GM23248 (cell line): ENCODE measurements around the gene GANC. TPM values are rescaled to one million over a fixed set of nuclear protein-coding genes. Genes with fewer than 3 reads are reported as not detected.
A peak's percentile ranks its signal among the peaks of the same experiment; 100 is the strongest.

ENCODE experiments used
- DNase-seq: peaks from one replicate; pipeline ENCODE4 v3.0.0-alpha.2; 2015
- H2AFZ ChIP-seq: fragments of 200-600 bp; sonication (generic); 2 replicates; pipeline ENCODE4 v1.6.1; 2016; ENCODE audit warnings: antibody characterized with exemption
- H3F3A ChIP-seq: fragments of 200-600 bp; sonication (generic); 2 replicates; pipeline ENCODE4 v1.6.1; 2016; ENCODE audit warnings: mild to moderate bottlenecking, antibody characterized with exemption, mixed run types; ENCODE audit not compliant: insufficient read depth
- H3K27ac ChIP-seq: fragments of 200-600 bp; sonication (generic); 2 replicates; pipeline ENCODE4 v1.5.1; 2016; ENCODE audit warnings: mild to moderate bottlenecking
- H3K27me3 ChIP-seq: fragments of 200-600 bp; sonication (generic); replicated peaks from 2 replicates; pipeline ENCODE4 v1.6.1; 2016; ENCODE audit warnings: mild to moderate bottlenecking; ENCODE audit not compliant: insufficient read depth
- H3K36me3 ChIP-seq: fragments of 200-600 bp; sonication (generic); 2 replicates; pipeline ENCODE4 v1.6.1; 2016; ENCODE audit warnings: low read depth, mild to moderate bottlenecking
- H3K4me1 ChIP-seq: fragments of 200-600 bp; sonication (generic); 2 replicates; pipeline ENCODE4 v1.6.1; 2016; ENCODE audit warnings: mild to moderate bottlenecking; ENCODE audit not compliant: insufficient read depth
- H3K4me2 ChIP-seq: fragments of 200-600 bp; sonication (generic); one replicate; pipeline ENCODE4 v1.6.1; 2016; ENCODE audit warnings: mild to moderate bottlenecking; ENCODE audit not compliant: unreplicated experiment
- H3K4me3 ChIP-seq: fragments of 200-600 bp; sonication (generic); 2 replicates; pipeline ENCODE4 v1.5.1; 2016; ENCODE audit warnings: mild to moderate bottlenecking
- H3K79me2 ChIP-seq: fragments of 200-600 bp; sonication (generic); 2 replicates; pipeline ENCODE4 v1.6.1; 2016; ENCODE audit warnings: mild to moderate bottlenecking; ENCODE audit not compliant: insufficient read depth
- H3K9ac ChIP-seq: fragments of 200-600 bp; sonication (generic); 2 replicates; pipeline ENCODE4 v1.6.1; 2016; ENCODE audit warnings: mild to moderate bottlenecking
- H3K9me2 ChIP-seq: fragments of 200-600 bp; sonication (generic); 2 replicates; pipeline ENCODE4 v1.6.1; 2016; ENCODE audit warnings: mixed run types, mild to moderate bottlenecking, moderate library complexity; ENCODE audit not compliant: insufficient read depth
- H3K9me3 ChIP-seq: fragments of 200-600 bp; sonication (generic); one replicate; pipeline ENCODE4 v1.6.1; 2017; ENCODE audit warnings: low read depth
- H4K20me1 ChIP-seq: fragments of 200-600 bp; sonication (generic); 2 replicates; pipeline ENCODE4 v1.6.0; 2016; ENCODE audit not compliant: insufficient read depth
- EZH2 ChIP-seq: fragments of 200-600 bp; sonication (generic); IDR thresholded peaks from 2 replicates; pipeline ENCODE4 v1.6.1; 2018; ENCODE audit warnings: antibody characterized with exemption, mild to moderate bottlenecking; ENCODE audit not compliant: insufficient read depth, poor library complexity, severe bottlenecking
- EZH2phosphoT487 ChIP-seq: fragments of 200-600 bp; sonication (generic); IDR thresholded peaks from 2 replicates; pipeline ENCODE4 v1.6.1; 2018; ENCODE audit warnings: antibody characterized with exemption, moderate library complexity, mild to moderate bottlenecking, low read depth; ENCODE audit not compliant: insufficient read depth
- WGBS, 2 experiments: methylation state at CpG; one replicate each; pipeline ENCODE4 v1.1.6; 2015 to 2017; ENCODE audit warnings: low lambda C conversion rate in 2 of 2, low coverage in 1 of 2; ENCODE audit errors: missing lambda C conversion rate in 2 of 2; 5-methylcytosine and 5-hydroxymethylcytosine counted together
- in situ Hi-C: fragments of 300-500 bp; cut with MboI; formaldehyde crosslinking; loops from 2 replicates; pipeline ENCODE4 v1.15.0; 2020
- polyA plus RNA-seq: library from polyadenylated mRNA; unstranded; fragments of >200 nt; fragmentation: Nextera tagmentation; extraction: Ambion mirVana; gene quantifications from 2 replicates; pipeline ENCODE4 v1.2.1, GENCODE V29; 2016
- total RNA-seq: library from RNA; depleted of rRNA; stranded (reverse); fragments of >200 nt; shearing (Covaris generic); gene quantifications from 2 replicates; pipeline ENCODE4 v1.2.3, GENCODE V29; 2014

Gene GANC
- total and polyA plus RNA-seq, 2 experiments from 2014 or later = 21.4 to 26.8 TPM

- Histone ChIP-seq H3K4me1 (peaks cover 16% of the 10 kb centered on the region; the same call in 1 of the 2 replicates), H2AFZ (no peak overlapping the region), H3K27ac (no peak overlapping the region; the same call in 1 of the 2 replicates), H3K4me2 (no peak overlapping the region), H3K79me2 (no peaks in the 10 kb centered on the region), H3K9me3 (no peaks in the 10 kb centered on the region), H3F3A (0 out of 2 replicates have a peak, but pooled peaks cover 12% of the 10 kb centered on the region), H3K4me3 (no peak overlapping the region), H3K9ac (no peak overlapping the region), H4K20me1 (no peaks in the 10 kb centered on the region), H3K9me2 (no peaks in the 10 kb centered on the region), H3K36me3 (peaks cover 25% of the 10 kb centered on the region), H3K27me3 (no peaks in the 10 kb centered on the region)
- in situ Hi-C loops = no loop called here
- peak; percentile 6 for DNase-seq
- TF ChIP-seq EZH2 (no peak), EZH2phosphoT487 (no peak)
These were observed 11.6 kb downstream of the GANC start for GRCh38 chr15:42284551-42284950.

DNA sequence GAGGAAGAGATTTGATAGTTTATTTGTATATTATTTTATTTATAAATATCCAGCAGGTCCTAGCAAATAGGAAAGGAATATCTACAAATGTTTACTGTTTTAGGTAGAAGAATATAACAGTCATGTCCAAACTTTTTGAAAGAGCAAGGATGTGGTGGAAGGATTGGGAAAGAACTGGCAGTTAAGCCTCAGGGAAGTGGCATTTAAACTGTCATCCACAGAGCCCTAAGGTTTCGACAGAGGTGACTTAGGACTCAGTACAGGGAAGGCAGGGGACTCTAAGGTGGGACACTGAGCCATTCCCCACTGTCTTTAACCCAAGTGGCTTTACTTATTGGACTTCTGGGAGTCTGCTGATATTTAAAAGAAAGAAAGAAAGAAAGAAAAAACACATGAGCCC, 12.0 kb downstream of the GANC start:
- 79 to 92% methylated on average over 1 of the region's 1 CpG for WGBS, 2 experiments
- no peaks in the 10 kb centered on the region for H3K9me3 ChIP-seq
- peaks cover 16% of the 10 kb centered on the region; the same call in 1 of the 2 replicates for H3K4me1 ChIP-seq
- H2AFZ ChIP-seq = no peak overlapping the region
- peaks cover 25% of the 10 kb centered on the region for H3K36me3 ChIP-seq
- TF ChIP-seq EZH2phosphoT487 (no peak), EZH2 (no peak)
- no peak overlapping the region for H3K4me2 ChIP-seq
- no peak overlapping the region for H3K4me3 ChIP-seq
- no peaks in the 10 kb centered on the region for H3K79me2 ChIP-seq
- 0 out of 2 replicates have a peak, but pooled peaks cover 12% of the 10 kb centered on the region for H3F3A ChIP-seq
- H4K20me1 ChIP-seq = no peaks in the 10 kb centered on the region
- DNase-seq = peak; percentile 30
- in situ Hi-C loops = no loop called here
- no peaks in the 10 kb centered on the region for H3K9me2 ChIP-seq
- no peak overlapping the region for H3K9ac ChIP-seq
- H3K27ac ChIP-seq = no peak overlapping the region; the same call in 1 of the 2 replicates
- no peaks in the 10 kb centered on the region for H3K27me3 ChIP-seq

GRCh38 chr15:42286445-42287029, 13.5 kb downstream of the GANC start:
- DNase-seq = peak; percentile 4
- H3F3A ChIP-seq = 0 out of 2 replicates have a peak, but pooled peaks cover 12% of the 10 kb centered on the region
- in situ Hi-C loops = no loop called here
- 97 to 100% methylated on average over 4 of the region's 4 CpGs for WGBS, 2 experiments
- H3K4me1 ChIP-seq = peaks cover 16% of the 10 kb centered on the region; the same call in 1 of the 2 replicates
- H2AFZ ChIP-seq = no peak overlapping the region
- H3K27me3 ChIP-seq = no peaks in the 10 kb centered on the region
- no peak overlapping the region for H3K4me3 ChIP-seq
- TF ChIP-seq EZH2 (no peak), EZH2phosphoT487 (no peak)
- H3K9me2 ChIP-seq = no peaks in the 10 kb centered on the region
- no peaks in the 10 kb centered on the region for H3K79me2 ChIP-seq
- H3K4me2 ChIP-seq = no peak overlapping the region
- H3K9ac ChIP-seq = no peak overlapping the region
- no peaks in the 10 kb centered on the region for H4K20me1 ChIP-seq
- peaks cover 15% of the 10 kb centered on the region for H3K36me3 ChIP-seq
- H3K27ac ChIP-seq = no peak overlapping the region
- no peaks in the 10 kb centered on the region for H3K9me3 ChIP-seq

DNA sequence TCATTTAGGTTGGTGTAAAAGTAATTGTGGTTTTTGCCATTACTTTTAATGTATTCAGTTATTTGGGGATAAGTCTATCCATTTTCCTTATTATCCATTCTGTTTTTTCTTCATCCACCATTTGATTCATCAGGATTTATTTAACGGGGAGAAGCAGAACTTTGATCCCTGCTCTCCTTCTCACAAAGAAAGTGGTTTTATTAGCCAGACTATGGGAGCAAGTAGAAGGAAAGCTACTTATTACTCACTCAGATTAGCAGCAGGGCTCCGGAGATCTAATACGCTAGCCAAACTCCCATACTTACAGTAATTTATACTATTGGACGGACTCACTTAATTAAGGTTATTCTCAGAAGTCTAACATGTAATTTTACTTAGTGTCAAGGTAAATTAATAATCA, 14.9 kb downstream of the GANC start:
- Histone ChIP-seq H2AFZ (no peak overlapping the region), H3K9me2 (no peaks in the 10 kb centered on the region), H3K4me3 (no peak overlapping the region), H3K36me3 (peaks cover 21% of the 10 kb centered on the region), H3K9me3 (no peaks in the 10 kb centered on the region), H4K20me1 (no peaks in the 10 kb centered on the region), H3F3A (0 out of 2 replicates have a peak, but pooled peaks cover 12% of the 10 kb centered on the region), H3K9ac (no peak overlapping the region), H3K4me1 (peaks cover 16% of the 10 kb centered on the region; the same call in 1 of the 2 replicates), H3K27me3 (no peaks in the 10 kb centered on the region), H3K79me2 (no peaks in the 10 kb centered on the region), H3K27ac (no peak overlapping the region), H3K4me2 (no peak overlapping the region)
- TF ChIP-seq EZH2 (no peak), EZH2phosphoT487 (no peak)
- no peak for DNase-seq
- 95 to 98% methylated on average over 4 of the region's 4 CpGs for WGBS, 2 experiments
- in situ Hi-C loops = no loop called here
